Heart left ventricle (tissue), 13 donors: ENCODE results near the gene SYNM.

Source experiments
- CTCF ChIP-seq, 12 donors: fragments of 200-600 bp; sonication (generic) in 4 of 12; IDR thresholded peaks; one replicate each; pipeline versions ENCODE4 v1.5.0 to v1.8.0; 2018 to 2022; ENCODE audit warnings: antibody characterized with exemption in 12 of 12, mild to moderate bottlenecking in 5 of 12
- POLR2A ChIP-seq, 2 donors: fragments of 450-650 bp; IDR thresholded peaks; one replicate each; pipeline ENCODE4 v1.6.1; 2017; ENCODE audit warnings: antibody characterized with exemption in 2 of 2, mild to moderate bottlenecking in 2 of 2, moderate library complexity in 2 of 2
- donor health status: ischemic (EF 13 %, LVEDD 7.1; RV severe dilation, severe dysfunction).
- donor health status: DM: no; HTN: yes; CAD: no.
- donor health status: DM: no; HTN: no; CAD: no.
- donor health status: ischemic (EF 25% LVEDD 6.9; RV normal size, moderate dysfunction).
- donor health status: ischemic (EF 25% LVEDD 5.7; RV mildly dilated, moderate dysfunction).
- donor health status: ischemic (EF 35%, LVEDD 5.7; RV mildly dilated, moderate dysfunction).
- donor health status: nonischemic (EF 11% LVEDD 7.7; RV severe dilation, severe dysfunction).
- donor health status: DM: yes; HTN: yes; CAD: no.
- donor health status: PGD.
- donor health status: ischemic (EF 29% LVEDD 5.4; RV normal size, mild dysfunction).
- donor health status: nonischemic (EF 23%, LVEDD 6.1; RV moderate dilation, normal function).

DNA sequence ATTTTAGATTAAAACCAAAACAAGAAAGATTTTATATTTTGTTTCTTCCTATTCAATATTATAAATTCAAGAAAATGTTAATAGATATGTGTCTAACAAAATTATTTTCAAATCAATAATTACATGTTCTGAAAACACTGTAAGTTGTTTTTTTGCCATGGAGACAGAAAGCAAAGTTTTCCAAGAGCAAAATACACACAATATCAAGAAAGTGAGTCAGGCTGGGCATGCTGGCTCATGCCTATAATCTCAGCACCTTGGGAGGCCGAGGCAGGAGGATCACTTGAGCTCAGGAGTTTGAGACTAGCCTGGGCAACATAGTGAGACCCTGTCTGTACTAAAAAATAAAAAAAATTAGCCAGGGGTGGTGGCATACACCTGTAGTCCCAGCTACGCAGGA is 72.8 kb downstream of the SYNM start:
- TF ChIP-seq POLR2A (IDR thresholded peaks at IDR 0.05) (no peak), CTCF (IDR thresholded peaks at IDR 0.05) (no peak)
